Osteoblast (primary cell): ENCODE data around the gene MALRD1. TPM values are rescaled to one million over a fixed set of nuclear protein-coding genes. Genes with fewer than 3 reads are reported as not detected.
"Not testable (repeated sequence)": the region's sequence is repeated elsewhere in the genome, so short reads cannot be mapped to it uniquely, and the experiment has no call there.

Source experiments
- DNase-seq: peaks from one replicate; pipeline ENCODE4 v3.0.0; 2011; ENCODE audit warnings: low spot score, mixed read lengths; ENCODE audit not compliant: insufficient read length; ENCODE audit errors: missing footprints
- H2AFZ ChIP-seq: 2 replicates; pipeline ENCODE4 v1.6.0; 2011; ENCODE audit warnings: mild to moderate bottlenecking, low read length
- H3K27ac ChIP-seq: 2 replicates; pipeline ENCODE4 v1.5.1; 2011; ENCODE audit warnings: mild to moderate bottlenecking, low read depth, low read length, moderate library complexity
- H3K27me3 ChIP-seq: 2 replicates; pipeline ENCODE4 v1.6.0; 2012; ENCODE audit warnings: mild to moderate bottlenecking, control low read depth, inconsistent platforms, low read length, moderate library complexity; ENCODE audit not compliant: insufficient read depth
- H3K36me3 ChIP-seq: 2 replicates; pipeline ENCODE4 v1.5.1; 2011; ENCODE audit warnings: mild to moderate bottlenecking, low read length, control low read depth, moderate library complexity; ENCODE audit not compliant: insufficient read depth
- H3K4me1 ChIP-seq: 2 replicates; pipeline ENCODE4 v1.5.1; 2011; ENCODE audit warnings: mild to moderate bottlenecking, low read length, control low read depth, moderate library complexity; ENCODE audit not compliant: insufficient read depth
- H3K4me2 ChIP-seq: 2 replicates; pipeline ENCODE4 v1.6.0; 2011; ENCODE audit warnings: mild to moderate bottlenecking, low read length; ENCODE audit not compliant: insufficient read depth
- H3K4me3 ChIP-seq: fragments of 200-600 bp; sonication (generic); 3 replicates; pipeline ENCODE4 v1.5.1; 2012; ENCODE audit warnings: mild to moderate bottlenecking, low read length, inconsistent platforms; ENCODE audit not compliant: insufficient read depth
- H3K79me2 ChIP-seq: 2 replicates; pipeline ENCODE4 v1.6.0; 2012; ENCODE audit warnings: mild to moderate bottlenecking, low read length, control low read depth, inconsistent platforms; ENCODE audit not compliant: insufficient read depth
- H3K9me3 ChIP-seq: 2 replicates; pipeline ENCODE4 v1.5.1; 2011; ENCODE audit warnings: low read depth, low read length, control low read depth
- H4K20me1 ChIP-seq: 2 replicates; pipeline ENCODE4 v1.6.0; 2012; ENCODE audit warnings: mild to moderate bottlenecking, low read length, control low read depth; ENCODE audit not compliant: insufficient read depth
- CTCF ChIP-seq: IDR thresholded peaks from 2 replicates; pipeline ENCODE4 v1.5.1; 2011; ENCODE audit warnings: mild to moderate bottlenecking, low read depth, low read length, moderate library complexity; ENCODE audit errors: extremely low read depth
- total RNA-seq: library from RNA; depleted of rRNA; stranded (reverse); fragments of >200 nt; gene quantifications from 2 replicates; pipeline ENCODE4 v1.2.3, GENCODE V29; 2012

Gene MALRD1
- total RNA-seq, 1 donor, result 2.9 TPM

DNA sequence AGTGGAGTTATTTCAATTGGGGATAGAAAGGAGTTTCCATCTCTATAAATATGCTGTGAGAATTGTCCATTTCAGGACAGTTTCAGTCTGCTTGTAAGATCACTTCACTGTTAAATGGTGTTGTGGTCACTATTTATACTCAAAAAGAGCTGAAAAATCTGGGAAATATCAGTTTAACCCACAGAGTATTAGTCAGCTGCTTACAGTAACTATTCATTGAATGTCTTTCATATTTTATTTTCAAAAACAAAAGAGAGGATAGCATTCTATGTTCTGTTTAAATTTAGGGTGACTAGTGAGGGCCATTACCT lies 682.3 kb downstream of the MALRD1 start:
- no peaks in the 10 kb centered on the region for H3K27me3 ChIP-seq
- no peaks in the 10 kb centered on the region for H3K9me3 ChIP-seq
- H3K4me1 ChIP-seq, result peaks cover 16% of the 10 kb centered on the region
- H3K79me2 ChIP-seq, result no peaks in the 10 kb centered on the region
- H3K36me3 ChIP-seq, result no peaks in the 10 kb centered on the region
- H2AFZ ChIP-seq, result peak overlapping the region; percentile 63
- H4K20me1 ChIP-seq, result no peaks in the 10 kb centered on the region
- peak overlapping the region; percentile 20 for H3K4me3 ChIP-seq
- DNase-seq, result no peak
- peak overlapping the region; percentile 48 for H3K4me2 ChIP-seq
- H3K27ac ChIP-seq, result peak overlapping the region; percentile 91
- TF ChIP-seq CTCF, result no peak

DNA sequence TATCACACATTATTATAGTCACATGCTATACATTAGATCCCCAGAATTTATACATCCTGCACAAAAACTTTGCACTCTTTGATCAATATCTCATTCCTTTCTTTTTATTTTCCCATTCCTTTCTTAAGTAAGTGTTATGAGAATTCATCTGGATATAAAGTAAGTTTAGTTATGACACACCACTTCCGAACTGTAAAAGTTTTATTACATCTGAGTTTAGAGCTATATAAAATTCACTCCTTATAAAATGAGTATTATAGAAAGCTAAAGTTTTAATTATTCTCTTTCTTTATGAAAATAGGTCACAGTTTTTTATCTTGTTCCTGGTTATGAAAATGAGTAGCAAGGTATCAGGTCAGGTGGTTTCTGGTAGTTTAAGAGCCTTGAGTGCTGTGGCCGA lies 683.0 kb downstream of the MALRD1 start:
- TF ChIP-seq CTCF, result no peak
- Histone ChIP-seq H3K9me3 (no peaks in the 10 kb centered on the region), H4K20me1 (no peaks in the 10 kb centered on the region), H3K4me1 (peaks cover 16% of the 10 kb centered on the region), H3K27me3 (no peaks in the 10 kb centered on the region), H3K79me2 (no peaks in the 10 kb centered on the region), H3K4me3 (no peak overlapping the region), H2AFZ (no peak overlapping the region), H3K27ac (peak overlapping the region; percentile 91), H3K4me2 (no peak overlapping the region), H3K36me3 (no peaks in the 10 kb centered on the region)
- DNase-seq, result no peak

DNA sequence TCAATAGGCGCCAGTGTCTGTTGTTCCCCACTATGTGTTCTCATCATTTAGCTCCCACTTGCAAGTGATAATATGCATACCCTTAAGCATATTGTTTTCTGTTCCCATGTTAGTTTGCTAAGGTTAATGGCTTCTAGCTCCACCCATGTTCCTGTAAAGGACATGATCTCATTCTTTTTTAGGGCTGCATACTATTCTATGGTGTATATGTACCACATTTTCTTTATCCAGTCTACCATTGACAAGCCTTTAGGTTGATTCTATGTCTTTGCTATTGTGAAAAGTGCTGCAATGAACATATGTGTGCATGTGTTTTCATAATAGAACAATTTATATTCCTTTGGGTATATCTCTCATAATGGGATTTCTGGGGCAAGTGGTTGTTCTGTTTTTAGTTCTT lies 689.8 kb downstream of the MALRD1 start:
- no peak overlapping the region for H3K4me3 ChIP-seq
- TF ChIP-seq CTCF, result no peak
- H3K4me1 ChIP-seq, result no peaks in the 10 kb centered on the region
- H3K27me3 ChIP-seq, result no peaks in the 10 kb centered on the region
- H3K9me3 ChIP-seq, result no peaks in the 10 kb centered on the region
- no peak overlapping the region for H2AFZ ChIP-seq
- no peak for DNase-seq
- no peaks in the 10 kb centered on the region for H3K36me3 ChIP-seq
- H3K27ac ChIP-seq, result no peak overlapping the region
- no peaks in the 10 kb centered on the region for H4K20me1 ChIP-seq
- no peaks in the 10 kb centered on the region for H3K79me2 ChIP-seq
- no peak overlapping the region for H3K4me2 ChIP-seq

- DNase-seq, H3K27me3 ChIP-seq, H3K79me2 ChIP-seq, H3K9me3 ChIP-seq, H3K4me1 ChIP-seq, H4K20me1 ChIP-seq, H3K4me2 ChIP-seq, H3K36me3 ChIP-seq, H3K4me3 ChIP-seq, H2AFZ ChIP-seq, H3K27ac ChIP-seq: not testable (repeated sequence)
These were observed 690.6 kb downstream of the MALRD1 start for GRCh38 chr10:19739232-19739631.

DNA sequence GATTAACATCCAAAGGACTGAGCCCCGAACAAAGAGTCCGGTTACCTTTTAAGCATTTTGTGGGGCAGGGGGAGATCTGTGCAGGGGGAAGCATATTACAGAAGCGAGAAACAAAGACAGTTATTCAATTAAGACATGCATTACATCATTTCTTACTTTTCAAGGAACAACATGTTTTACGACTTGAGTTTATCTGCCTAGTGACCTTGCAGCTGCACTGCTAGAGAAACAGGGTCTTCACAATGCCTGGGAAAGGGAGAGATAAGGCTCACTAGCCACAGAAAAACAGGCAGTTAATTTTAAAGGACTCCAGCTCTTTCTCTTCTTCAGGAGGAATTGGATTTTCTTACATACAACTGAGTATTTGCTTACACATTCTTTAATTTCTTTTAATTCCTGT lies 693.5 kb downstream of the MALRD1 start:
- H3K4me1 ChIP-seq, H3K27me3 ChIP-seq, H3K27ac ChIP-seq, H4K20me1 ChIP-seq, H3K9me3 ChIP-seq, H3K4me2 ChIP-seq, H3K4me3 ChIP-seq, H3K36me3 ChIP-seq, H3K79me2 ChIP-seq, H2AFZ ChIP-seq, DNase-seq: not testable (repeated sequence)
